GM23248 (cell line): ENCODE measurements around the gene UFD1. TPM values are rescaled to one million over a fixed set of nuclear protein-coding genes. Genes with fewer than 3 reads are reported as not detected.

Source experiments
- DNase-seq: peaks from one replicate; pipeline ENCODE4 v3.0.0-alpha.2; 2015
- H2AFZ ChIP-seq: fragments of 200-600 bp; sonication (generic); 2 replicates; pipeline ENCODE4 v1.6.1; 2016; ENCODE audit warnings: antibody characterized with exemption
- H3F3A ChIP-seq: fragments of 200-600 bp; sonication (generic); 2 replicates; pipeline ENCODE4 v1.6.1; 2016; ENCODE audit warnings: mild to moderate bottlenecking, antibody characterized with exemption, mixed run types; ENCODE audit not compliant: insufficient read depth
- H3K27ac ChIP-seq: fragments of 200-600 bp; sonication (generic); 2 replicates; pipeline ENCODE4 v1.5.1; 2016; ENCODE audit warnings: mild to moderate bottlenecking
- H3K27me3 ChIP-seq: fragments of 200-600 bp; sonication (generic); replicated peaks from 2 replicates; pipeline ENCODE4 v1.6.1; 2016; ENCODE audit warnings: mild to moderate bottlenecking; ENCODE audit not compliant: insufficient read depth
- H3K36me3 ChIP-seq: fragments of 200-600 bp; sonication (generic); 2 replicates; pipeline ENCODE4 v1.6.1; 2016; ENCODE audit warnings: low read depth, mild to moderate bottlenecking
- H3K4me1 ChIP-seq: fragments of 200-600 bp; sonication (generic); 2 replicates; pipeline ENCODE4 v1.6.1; 2016; ENCODE audit warnings: mild to moderate bottlenecking; ENCODE audit not compliant: insufficient read depth
- H3K4me2 ChIP-seq: fragments of 200-600 bp; sonication (generic); one replicate; pipeline ENCODE4 v1.6.1; 2016; ENCODE audit warnings: mild to moderate bottlenecking; ENCODE audit not compliant: unreplicated experiment
- H3K4me3 ChIP-seq: fragments of 200-600 bp; sonication (generic); 2 replicates; pipeline ENCODE4 v1.5.1; 2016; ENCODE audit warnings: mild to moderate bottlenecking
- H3K79me2 ChIP-seq: fragments of 200-600 bp; sonication (generic); 2 replicates; pipeline ENCODE4 v1.6.1; 2016; ENCODE audit warnings: mild to moderate bottlenecking; ENCODE audit not compliant: insufficient read depth
- H3K9ac ChIP-seq: fragments of 200-600 bp; sonication (generic); 2 replicates; pipeline ENCODE4 v1.6.1; 2016; ENCODE audit warnings: mild to moderate bottlenecking
- H3K9me2 ChIP-seq: fragments of 200-600 bp; sonication (generic); 2 replicates; pipeline ENCODE4 v1.6.1; 2016; ENCODE audit warnings: mixed run types, mild to moderate bottlenecking, moderate library complexity; ENCODE audit not compliant: insufficient read depth
- H3K9me3 ChIP-seq: fragments of 200-600 bp; sonication (generic); one replicate; pipeline ENCODE4 v1.6.1; 2017; ENCODE audit warnings: low read depth
- H4K20me1 ChIP-seq: fragments of 200-600 bp; sonication (generic); 2 replicates; pipeline ENCODE4 v1.6.0; 2016; ENCODE audit not compliant: insufficient read depth
- EZH2 ChIP-seq: fragments of 200-600 bp; sonication (generic); IDR thresholded peaks from 2 replicates; pipeline ENCODE4 v1.6.1; 2018; ENCODE audit warnings: antibody characterized with exemption, mild to moderate bottlenecking; ENCODE audit not compliant: insufficient read depth, poor library complexity, severe bottlenecking
- EZH2phosphoT487 ChIP-seq: fragments of 200-600 bp; sonication (generic); IDR thresholded peaks from 2 replicates; pipeline ENCODE4 v1.6.1; 2018; ENCODE audit warnings: antibody characterized with exemption, moderate library complexity, mild to moderate bottlenecking, low read depth; ENCODE audit not compliant: insufficient read depth
- WGBS, 2 experiments: methylation state at CpG; one replicate each; pipeline ENCODE4 v1.1.6; 2015 to 2017; ENCODE audit warnings: low lambda C conversion rate in 2 of 2, low coverage in 1 of 2; ENCODE audit errors: missing lambda C conversion rate in 2 of 2; 5-methylcytosine and 5-hydroxymethylcytosine counted together
- in situ Hi-C: fragments of 300-500 bp; cut with MboI; formaldehyde crosslinking; loops from 2 replicates; pipeline ENCODE4 v1.15.0; 2020
- polyA plus RNA-seq: library from polyadenylated mRNA; unstranded; fragments of >200 nt; fragmentation: Nextera tagmentation; extraction: Ambion mirVana; gene quantifications from 2 replicates; pipeline ENCODE4 v1.2.1, GENCODE V29; 2016
- total RNA-seq: library from RNA; depleted of rRNA; stranded (reverse); fragments of >200 nt; shearing (Covaris generic); gene quantifications from 2 replicates; pipeline ENCODE4 v1.2.3, GENCODE V29; 2014

UFD1 gene
- total and polyA plus RNA-seq, 2 experiments from 2014 or later: 55.2 to 117 TPM

GRCh38 chr22:19517171-19517500 lies 38.1 kb upstream of the UFD1 start:
- TF ChIP-seq EZH2: no peak
- no peak for TF ChIP-seq EZH2phosphoT487

GRCh38 chr22:19516378-19517170 lies 37.6 kb upstream of the UFD1 start:
- WGBS, 2 experiments: 93% methylated on average over 16 to 19 of the region's 19 CpGs
- H3K9me2 ChIP-seq: no peaks in the 10 kb centered on the region
- in situ Hi-C loops: no loop called here

More at GRCh38 chr22:19517171-19517500, 38.1 kb upstream of the UFD1 start:
- H3K9ac ChIP-seq: no peak overlapping the region
- no peaks in the 10 kb centered on the region for H3K27me3 ChIP-seq
- no peaks in the 10 kb centered on the region for H3K9me2 ChIP-seq
- no peaks in the 10 kb centered on the region for H4K20me1 ChIP-seq
- in situ Hi-C loops: no loop called here
- no peaks in the 10 kb centered on the region for H3K36me3 ChIP-seq
- H3K4me1 ChIP-seq: no peaks in the 10 kb centered on the region
- peaks cover 7% of the 10 kb centered on the region for H3K9me3 ChIP-seq
- no peaks in the 10 kb centered on the region for H3K79me2 ChIP-seq
- no peaks in the 10 kb centered on the region for H3F3A ChIP-seq
- 87 to 90% methylated on average over 10 of the region's 10 CpGs for WGBS, 2 experiments
- H2AFZ ChIP-seq: no peak overlapping the region
- H3K4me2 ChIP-seq: no peak overlapping the region
- no peak overlapping the region for H3K4me3 ChIP-seq
- no peak overlapping the region for H3K27ac ChIP-seq
- DNase-seq: no peak

GRCh38 chr22:19515654-19516377 lies 36.8 kb upstream of the UFD1 start:
- H3K27ac ChIP-seq: no peak overlapping the region
- no peaks in the 10 kb centered on the region for H3F3A ChIP-seq
- no peaks in the 10 kb centered on the region for H3K9me2 ChIP-seq
- no peaks in the 10 kb centered on the region for H3K79me2 ChIP-seq
- H2AFZ ChIP-seq: no peak overlapping the region
- H3K27me3 ChIP-seq: no peaks in the 10 kb centered on the region
- in situ Hi-C loops: no loop called here
- TF ChIP-seq EZH2phosphoT487 (no peak), EZH2 (no peak)
- H3K36me3 ChIP-seq: no peaks in the 10 kb centered on the region
- no peaks in the 10 kb centered on the region for H3K4me1 ChIP-seq
- no peak overlapping the region for H3K9ac ChIP-seq
- no peaks in the 10 kb centered on the region for H4K20me1 ChIP-seq
- no peak for DNase-seq
- no peak overlapping the region for H3K4me2 ChIP-seq
- H3K4me3 ChIP-seq: no peak overlapping the region
- peaks cover 7% of the 10 kb centered on the region for H3K9me3 ChIP-seq
- WGBS, 2 experiments: 96 to 99% methylated on average over 12 of the region's 12 CpGs

More at GRCh38 chr22:19516378-19517170, 37.6 kb upstream of the UFD1 start:
- TF ChIP-seq EZH2phosphoT487 (no peak), EZH2 (no peak)
- Histone ChIP-seq H3K4me2 (no peak overlapping the region), H3K27ac (no peak overlapping the region), H3K27me3 (no peaks in the 10 kb centered on the region), H2AFZ (no peak overlapping the region), H3K9ac (no peak overlapping the region), H3K4me3 (no peak overlapping the region), H3K4me1 (no peaks in the 10 kb centered on the region), H3K36me3 (no peaks in the 10 kb centered on the region), H3F3A (no peaks in the 10 kb centered on the region), H4K20me1 (no peaks in the 10 kb centered on the region), H3K79me2 (no peaks in the 10 kb centered on the region), H3K9me3 (peaks cover 7% of the 10 kb centered on the region)
- no peak for DNase-seq

GRCh38 chr22:19514831-19515565 lies 36.0 kb upstream of the UFD1 start:
- 92% methylated on average over 14 of the region's 14 CpGs for WGBS, 2 experiments
- no peaks in the 10 kb centered on the region for H3K9me2 ChIP-seq
- peaks cover 7% of the 10 kb centered on the region for H3K9me3 ChIP-seq
- no peaks in the 10 kb centered on the region for H3K79me2 ChIP-seq
- H3K27ac ChIP-seq: no peak overlapping the region
- no peak overlapping the region for H3K9ac ChIP-seq
- no peak overlapping the region for H3K4me2 ChIP-seq
- no peaks in the 10 kb centered on the region for H3F3A ChIP-seq
- H2AFZ ChIP-seq: no peak overlapping the region
- TF ChIP-seq EZH2phosphoT487 (no peak), EZH2 (no peak)
- no peaks in the 10 kb centered on the region for H3K36me3 ChIP-seq
- H3K4me1 ChIP-seq: no peaks in the 10 kb centered on the region
- in situ Hi-C loops: no loop called here
- H3K4me3 ChIP-seq: no peak overlapping the region
- H3K27me3 ChIP-seq: no peaks in the 10 kb centered on the region
- no peaks in the 10 kb centered on the region for H4K20me1 ChIP-seq
- peak; percentile 36 for DNase-seq
